Measurements from ENCODE around the gene SLC23A2.

The SLC23A2 gene

GRCh38 chr20:4966826-4967751 lies 34.2 kb downstream of the SLC23A2 start:
- no peaks in the 10 kb centered on the region for H3K9me3 Mint-ChIP-seq
- ATAC-seq (ENCODE audit: low read depth), result no peak
- peak overlapping the region; percentile 60 for H3K27ac Mint-ChIP-seq
- H3K36me3 Mint-ChIP-seq, result peaks cover 26% of the 10 kb centered on the region
- H3K4me3 Mint-ChIP-seq, result no peak overlapping the region
- H3K4me1 Mint-ChIP-seq, result peaks cover 14% of the 10 kb centered on the region
- no peaks in the 10 kb centered on the region for H3K27me3 Mint-ChIP-seq
- DNase-seq (ENCODE audit: low spot score in 2 of 2), result no peak

DNA sequence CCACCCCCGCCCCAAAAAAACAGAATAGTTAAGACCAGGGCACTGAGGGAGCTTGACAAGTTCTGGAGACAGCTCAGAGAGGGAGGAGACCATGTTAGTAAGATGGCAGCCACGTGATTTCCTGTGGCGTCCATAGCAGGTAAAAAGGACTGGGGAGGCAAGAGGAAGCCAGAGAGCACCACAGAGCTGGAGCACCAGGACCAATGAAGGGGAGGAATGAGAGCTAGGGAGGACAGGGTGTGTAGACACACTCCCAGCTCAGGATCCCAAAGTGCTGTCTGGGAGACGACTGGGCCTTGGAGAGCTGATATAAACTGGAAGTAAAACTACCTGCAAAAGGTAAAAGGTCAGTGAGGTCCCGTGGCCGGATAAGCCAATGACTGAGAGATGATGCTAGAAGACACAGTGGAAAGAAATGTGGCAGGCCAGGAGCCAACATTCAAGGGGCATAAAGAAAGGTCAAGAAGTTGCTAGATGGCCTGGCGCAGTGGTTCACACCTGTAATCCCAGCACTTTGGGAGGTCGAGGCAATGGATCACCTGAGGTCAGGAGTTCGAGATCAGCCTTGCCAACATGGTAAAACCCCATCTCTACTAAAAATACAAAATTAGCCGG lies 39.0 kb downstream of the SLC23A2 start:
- Mint-ChIP-seq H3K9me3 (no peaks in the 10 kb centered on the region), H3K27me3 (no peaks in the 10 kb centered on the region), H3K27ac (peak overlapping the region; percentile 92), H3K4me3 (peak overlapping the region; percentile 42), H3K4me1 (peaks cover 31% of the 10 kb centered on the region), H3K36me3 (peaks cover 13% of the 10 kb centered on the region)
- DNase-seq (ENCODE audit: low spot score in 2 of 2), result no peak
- peak; percentile 79 for ATAC-seq (ENCODE audit: low read depth)

GRCh38 chr20:4961746-4962145 lies 39.6 kb downstream of the SLC23A2 start:
- peak; percentile 75 for ATAC-seq (ENCODE audit: low read depth)
- peaks cover 11% of the 10 kb centered on the region for H3K36me3 Mint-ChIP-seq

GRCh38 chr20:4959592-4959991 lies 41.7 kb downstream of the SLC23A2 start:
- no peak overlapping the region for H3K27ac Mint-ChIP-seq
- H3K9me3 Mint-ChIP-seq, result no peaks in the 10 kb centered on the region
- peaks cover 24% of the 10 kb centered on the region for H3K4me1 Mint-ChIP-seq
- no peak overlapping the region for H3K4me3 Mint-ChIP-seq
- H3K27me3 Mint-ChIP-seq, result no peaks in the 10 kb centered on the region
- peaks cover 6% of the 10 kb centered on the region for H3K36me3 Mint-ChIP-seq
- ATAC-seq (ENCODE audit: low read depth) (no peak), DNase-seq (ENCODE audit: low spot score in 2 of 2) (no peak)

More at GRCh38 chr20:4961746-4962145, 39.6 kb downstream of the SLC23A2 start:
- Mint-ChIP-seq H3K9me3 (no peaks in the 10 kb centered on the region), H3K4me3 (peak overlapping the region; percentile 56), H3K27ac (peak overlapping the region; percentile 92), H3K4me1 (peaks cover 30% of the 10 kb centered on the region), H3K27me3 (no peaks in the 10 kb centered on the region)
- DNase-seq (ENCODE audit: low spot score in 2 of 2), result no peak

DNA sequence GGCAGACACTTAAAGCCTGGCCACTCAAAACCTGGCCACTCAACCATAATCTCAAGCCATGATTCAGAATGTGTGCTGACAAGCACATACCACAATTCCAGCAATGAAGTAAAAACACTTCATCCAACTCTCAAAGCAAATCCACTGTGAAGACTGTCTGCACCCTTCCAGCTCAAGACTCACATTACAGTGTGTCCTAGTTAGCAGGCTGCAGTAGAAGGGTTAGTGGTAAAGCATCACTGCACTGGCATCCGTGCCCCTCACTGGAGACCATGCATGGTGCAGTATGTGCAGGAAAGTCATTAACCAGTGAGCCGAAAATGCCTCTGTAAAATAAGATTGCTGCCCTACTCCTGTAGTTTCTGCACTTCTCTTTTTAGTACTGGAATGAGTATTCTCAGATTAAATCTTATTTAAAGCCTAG lies 43.4 kb downstream of the SLC23A2 start:
- peak; percentile 31 for ATAC-seq (ENCODE audit: low read depth)
- DNase-seq (ENCODE audit: low spot score in 2 of 2), result no peak
- Mint-ChIP-seq H3K27me3 (no peaks in the 10 kb centered on the region), H3K36me3 (peaks cover 6% of the 10 kb centered on the region), H3K27ac (no peak overlapping the region), H3K4me1 (peaks cover 22% of the 10 kb centered on the region), H3K9me3 (no peaks in the 10 kb centered on the region), H3K4me3 (no peak overlapping the region)

DNA sequence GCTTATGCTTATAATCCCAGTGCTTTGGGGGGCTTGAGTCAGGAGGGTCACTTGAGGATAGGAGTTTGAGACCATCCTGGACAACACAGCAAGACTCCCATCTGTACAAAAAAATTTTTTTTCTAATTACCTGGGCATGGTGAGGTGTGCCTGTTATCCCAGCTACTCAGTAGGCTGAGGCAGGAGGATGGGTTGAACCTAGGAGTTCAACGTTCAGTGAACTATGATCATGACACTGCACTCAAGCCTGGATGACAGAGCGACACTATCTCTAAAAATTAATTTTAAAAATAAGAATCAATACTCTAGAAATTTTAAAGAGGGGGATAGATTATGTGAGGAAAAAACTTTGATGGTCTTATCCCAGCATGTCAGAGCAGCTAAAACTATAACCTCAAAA lies 44.1 kb downstream of the SLC23A2 start:
- Mint-ChIP-seq H3K4me3 (no peak overlapping the region), H3K9me3 (peaks cover 1% of the 10 kb centered on the region), H3K27me3 (no peaks in the 10 kb centered on the region), H3K27ac (no peak overlapping the region), H3K4me1 (peaks cover 19% of the 10 kb centered on the region), H3K36me3 (peaks cover 6% of the 10 kb centered on the region)
- DNase-seq (ENCODE audit: low spot score in 2 of 2), result no peak
- ATAC-seq (ENCODE audit: low read depth), result no peak

DNA sequence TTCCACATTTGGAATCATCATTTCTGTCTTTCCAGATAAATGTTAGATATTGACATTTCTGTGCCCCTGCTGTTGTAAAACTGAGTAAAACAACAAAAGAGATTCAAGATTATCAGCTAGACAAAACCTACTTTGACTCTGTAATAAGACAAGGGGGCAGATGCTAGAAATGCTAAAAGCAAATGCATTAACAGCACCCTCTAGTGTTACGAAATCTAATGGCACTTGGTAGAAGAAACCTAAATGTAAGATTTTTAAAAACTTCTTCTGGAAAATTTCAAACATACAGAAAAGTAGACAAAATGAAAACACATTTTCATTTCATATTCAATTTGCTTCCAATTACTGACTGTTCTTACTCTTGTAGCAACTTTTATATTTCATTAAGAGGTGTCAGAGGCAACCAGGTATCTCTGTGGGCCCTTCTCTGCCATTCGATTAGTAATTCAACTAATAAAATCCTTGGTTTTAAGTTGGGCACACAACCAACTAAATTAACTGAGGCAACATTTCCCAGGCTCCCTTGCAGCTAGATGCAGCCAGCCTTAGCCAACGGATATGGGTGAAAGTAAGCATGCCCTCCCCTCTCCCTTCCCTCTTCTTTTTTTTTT lies 45.0 kb downstream of the SLC23A2 start:
- H3K4me1 Mint-ChIP-seq, result peaks cover 11% of the 10 kb centered on the region
- peak in 1 of 2 donors; percentile 59 for DNase-seq (ENCODE audit: low spot score in 2 of 2)
- H3K9me3 Mint-ChIP-seq, result peaks cover 1% of the 10 kb centered on the region
- H3K27me3 Mint-ChIP-seq, result no peaks in the 10 kb centered on the region
- peak; percentile 70 for ATAC-seq (ENCODE audit: low read depth)
- H3K4me3 Mint-ChIP-seq, result no peak overlapping the region
- no peak overlapping the region for H3K27ac Mint-ChIP-seq
- peaks cover 5% of the 10 kb centered on the region for H3K36me3 Mint-ChIP-seq

DNA sequence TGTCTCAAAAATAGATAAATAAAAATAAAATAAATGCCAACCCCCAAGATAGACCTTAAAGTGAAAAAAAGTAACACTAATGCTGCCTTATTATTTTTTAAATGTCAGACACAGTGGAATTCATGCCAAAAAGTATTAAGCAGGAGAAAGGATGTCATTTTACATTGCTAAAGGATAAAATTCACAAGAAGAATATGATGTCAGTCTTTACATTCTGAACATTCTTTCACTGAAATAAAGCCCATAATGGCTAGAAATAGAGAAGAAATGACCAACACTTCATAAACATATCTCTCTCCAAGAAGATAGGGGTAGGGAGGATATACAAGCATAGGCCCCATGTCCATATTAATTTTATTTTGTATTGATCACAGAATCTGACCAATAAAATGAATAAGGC lies 47.4 kb downstream of the SLC23A2 start:
- Mint-ChIP-seq H3K36me3 (peaks cover 9% of the 10 kb centered on the region), H3K27me3 (no peaks in the 10 kb centered on the region), H3K4me3 (no peak overlapping the region), H3K4me1 (peaks cover 18% of the 10 kb centered on the region), H3K9me3 (peaks cover 1% of the 10 kb centered on the region), H3K27ac (no peak overlapping the region)
- DNase-seq (ENCODE audit: low spot score in 2 of 2), result no peak
- no peak for ATAC-seq (ENCODE audit: low read depth)

- H3K27me3 Mint-ChIP-seq, result no peaks in the 10 kb centered on the region
- H3K27ac Mint-ChIP-seq, result no peak overlapping the region
- peaks cover 1% of the 10 kb centered on the region for H3K9me3 Mint-ChIP-seq
- ATAC-seq (ENCODE audit: low read depth) (no peak), DNase-seq (ENCODE audit: low spot score in 2 of 2) (no peak)
- H3K36me3 Mint-ChIP-seq, result peaks cover 12% of the 10 kb centered on the region
- no peak overlapping the region for H3K4me3 Mint-ChIP-seq
- peaks cover 22% of the 10 kb centered on the region for H3K4me1 Mint-ChIP-seq
Observed at GRCh38 chr20:4952229-4952628, 49.1 kb downstream of the SLC23A2 start.

DNA sequence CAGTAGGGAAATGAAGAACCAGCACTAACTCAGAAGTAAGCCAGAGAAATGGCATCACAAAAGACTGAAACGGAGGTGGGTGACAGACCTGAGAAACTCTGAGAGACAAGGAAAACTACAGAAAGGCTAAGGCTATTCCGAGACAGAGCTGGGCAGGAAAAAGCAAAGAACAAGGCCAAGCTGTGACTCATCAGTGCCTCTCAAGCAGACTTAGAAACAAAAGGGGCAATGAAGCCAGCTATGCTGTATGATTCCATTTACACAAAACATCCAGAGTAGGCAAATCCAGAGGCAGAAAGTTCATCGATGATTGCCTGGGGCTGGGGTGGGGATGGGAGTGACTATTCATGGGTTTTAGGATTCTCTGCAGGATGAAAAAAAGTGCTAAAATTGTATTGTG lies 50.0 kb downstream of the SLC23A2 start:
- Mint-ChIP-seq H3K9me3 (peaks cover 1% of the 10 kb centered on the region), H3K36me3 (peaks cover 14% of the 10 kb centered on the region), H3K27ac (peak overlapping the region; percentile 63), H3K4me3 (no peak overlapping the region), H3K4me1 (peaks cover 29% of the 10 kb centered on the region), H3K27me3 (no peaks in the 10 kb centered on the region)
- ATAC-seq (ENCODE audit: low read depth), result no peak
- no peak for DNase-seq (ENCODE audit: low spot score in 2 of 2)

DNA sequence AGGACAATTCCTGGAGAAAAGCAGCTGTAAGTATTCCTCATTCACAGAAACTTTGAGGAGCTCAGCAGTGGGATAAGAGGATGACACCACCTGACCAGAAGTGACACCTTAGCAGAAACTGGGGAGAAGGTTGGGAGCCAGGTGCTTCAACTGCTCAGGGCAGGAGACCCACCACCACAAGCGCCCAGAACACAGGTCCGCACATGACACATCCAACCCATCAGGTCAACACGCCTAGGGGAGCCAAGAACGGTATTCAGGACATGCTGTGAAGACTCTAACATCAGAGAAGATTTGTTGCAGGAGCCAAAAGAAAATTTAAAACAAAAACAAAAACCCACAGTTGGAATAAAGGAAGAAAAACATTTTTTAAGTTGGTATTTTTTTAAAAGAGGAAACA lies 50.5 kb downstream of the SLC23A2 start:
- ATAC-seq (ENCODE audit: low read depth) (no peak), DNase-seq (ENCODE audit: low spot score in 2 of 2) (no peak)
- Mint-ChIP-seq H3K9me3 (peaks cover 1% of the 10 kb centered on the region), H3K4me3 (no peak overlapping the region), H3K4me1 (peaks cover 29% of the 10 kb centered on the region), H3K27ac (peak overlapping the region; percentile 63), H3K36me3 (peaks cover 14% of the 10 kb centered on the region), H3K27me3 (no peaks in the 10 kb centered on the region)

GRCh38 chr20:4950437-4950836 lies 50.9 kb downstream of the SLC23A2 start:
- ATAC-seq (ENCODE audit: low read depth) (no peak), DNase-seq (ENCODE audit: low spot score in 2 of 2) (no peak)
- H3K9me3 Mint-ChIP-seq, result peaks cover 1% of the 10 kb centered on the region
- H3K27ac Mint-ChIP-seq, result peak overlapping the region; percentile 63
- peaks cover 14% of the 10 kb centered on the region for H3K36me3 Mint-ChIP-seq
- no peak overlapping the region for H3K4me3 Mint-ChIP-seq
- H3K4me1 Mint-ChIP-seq, result peaks cover 31% of the 10 kb centered on the region
- no peaks in the 10 kb centered on the region for H3K27me3 Mint-ChIP-seq

DNA sequence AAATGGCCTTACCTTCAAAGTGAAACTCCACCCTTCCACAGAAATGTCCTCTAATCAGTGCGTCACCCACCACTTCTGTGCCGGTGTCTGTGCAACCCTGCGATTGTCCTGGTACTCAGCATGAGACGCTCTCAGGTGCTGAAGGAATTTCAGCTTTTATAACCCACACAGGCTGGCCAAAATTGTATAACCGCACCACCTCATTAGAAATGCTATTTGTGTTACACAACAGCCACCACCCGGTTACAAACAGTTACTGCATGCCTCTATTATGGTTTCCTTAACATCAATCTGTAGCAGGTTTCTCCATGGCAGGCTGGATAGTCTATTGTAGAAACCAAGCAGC lies 51.5 kb downstream of the SLC23A2 start:
- peak in 1 of 2 donors; percentile 33 for DNase-seq (ENCODE audit: low spot score in 2 of 2)
- Mint-ChIP-seq H3K4me3 (peak overlapping the region; percentile 84), H3K27me3 (no peaks in the 10 kb centered on the region), H3K27ac (peak overlapping the region; percentile 63), H3K9me3 (peaks cover 1% of the 10 kb centered on the region), H3K36me3 (peaks cover 14% of the 10 kb centered on the region), H3K4me1 (peaks cover 36% of the 10 kb centered on the region)
- ATAC-seq (ENCODE audit: low read depth), result peak; percentile 72

All from memory B cell (primary cell).